ENCODE measurements around the gene SP1.
A peak's percentile ranks its signal among the peaks of the same experiment; 100 is the strongest.
"Not testable (repeated sequence)": the region's sequence is repeated elsewhere in the genome, so short reads cannot be mapped to it uniquely, and the experiment has no call there.

Gene SP1

GRCh38 chr12:53430116-53430515 is 50.1 kb downstream of the SP1 start:
- H3K27ac Mint-ChIP-seq, result no peak overlapping the region
- no peak overlapping the region for H3K4me3 Mint-ChIP-seq
- DNase-seq (ENCODE audit: low spot score in 2 of 2) (no peak), ATAC-seq (ENCODE audit: low read depth) (no peak)
- H3K4me1 Mint-ChIP-seq, result no peaks in the 10 kb centered on the region
- no peaks in the 10 kb centered on the region for H3K9me3 Mint-ChIP-seq
- no peaks in the 10 kb centered on the region for H3K27me3 Mint-ChIP-seq
- H3K36me3 Mint-ChIP-seq, result no peaks in the 10 kb centered on the region

GRCh38 chr12:53431187-53431586 is 51.2 kb downstream of the SP1 start:
- Mint-ChIP-seq H3K27ac (no peak overlapping the region), H3K27me3 (no peaks in the 10 kb centered on the region), H3K4me1 (no peaks in the 10 kb centered on the region), H3K9me3 (no peaks in the 10 kb centered on the region), H3K36me3 (no peaks in the 10 kb centered on the region), H3K4me3 (no peak overlapping the region)
- DNase-seq (ENCODE audit: low spot score in 2 of 2), result no peak
- ATAC-seq (ENCODE audit: low read depth), result no peak

GRCh38 chr12:53435326-53435725 is 55.4 kb downstream of the SP1 start:
- H3K9me3 Mint-ChIP-seq; ATAC-seq (ENCODE audit: low read depth); H3K4me3 Mint-ChIP-seq; H3K36me3 Mint-ChIP-seq; H3K27me3 Mint-ChIP-seq; DNase-seq (ENCODE audit: low spot score in 2 of 2); H3K4me1 Mint-ChIP-seq; H3K27ac Mint-ChIP-seq: not testable (repeated sequence)

- not testable (repeated sequence) for H3K27me3 Mint-ChIP-seq; H3K9me3 Mint-ChIP-seq; H3K27ac Mint-ChIP-seq; DNase-seq (ENCODE audit: low spot score in 2 of 2); ATAC-seq (ENCODE audit: low read depth); H3K4me3 Mint-ChIP-seq
- Mint-ChIP-seq H3K4me1 (peaks cover 14% of the 10 kb centered on the region), H3K36me3 (peaks cover 10% of the 10 kb centered on the region)
Observed at GRCh38 chr12:53439582-53439981, 59.6 kb downstream of the SP1 start.

GRCh38 chr12:53441040-53441833 is 61.3 kb downstream of the SP1 start, which contains the start of gene PRR13:
Gene PRR13 (plus strand): TSS chr12:53441734. CDS start chr12:53442715, 981 bp downstream.
- no peaks in the 10 kb centered on the region for H3K27me3 Mint-ChIP-seq
- H3K4me3 Mint-ChIP-seq, result peak within 1 kb of the TSS; percentile 99
- H3K36me3 Mint-ChIP-seq, result peaks cover 14% of the 10 kb centered on the region
- peak; percentile 96 for ATAC-seq (ENCODE audit: low read depth)
- peak; percentile 83 to 94 for DNase-seq (ENCODE audit: low spot score in 2 of 2)
- H3K9me3 Mint-ChIP-seq, result no peaks in the 10 kb centered on the region
- peaks cover 18% of the 10 kb centered on the region for H3K4me1 Mint-ChIP-seq
- H3K27ac Mint-ChIP-seq, result peak within 1 kb of the TSS; percentile 93

- H3K4me1 Mint-ChIP-seq, result peaks cover 20% of the 10 kb centered on the region
- no peak for ATAC-seq (ENCODE audit: low read depth)
- H3K27ac Mint-ChIP-seq, result peak overlapping the region; percentile 93
- DNase-seq (ENCODE audit: low spot score in 2 of 2), result no peak
- H3K4me3 Mint-ChIP-seq, result peak overlapping the region; percentile 99
- H3K27me3 Mint-ChIP-seq, result no peaks in the 10 kb centered on the region
- peaks cover 27% of the 10 kb centered on the region for H3K36me3 Mint-ChIP-seq
- H3K9me3 Mint-ChIP-seq, result no peaks in the 10 kb centered on the region
Observed at GRCh38 chr12:53443955-53444354, 64.0 kb downstream of the SP1 start.

GRCh38 chr12:53444593-53445325 is 64.8 kb downstream of the SP1 start:
- Mint-ChIP-seq H3K4me1 (peaks cover 20% of the 10 kb centered on the region), H3K27ac (peak overlapping the region; percentile 93), H3K36me3 (peaks cover 27% of the 10 kb centered on the region)
- not testable (repeated sequence) for H3K9me3 Mint-ChIP-seq; DNase-seq (ENCODE audit: low spot score in 2 of 2); H3K27me3 Mint-ChIP-seq; H3K4me3 Mint-ChIP-seq; ATAC-seq (ENCODE audit: low read depth)

GRCh38 chr12:53450936-53451335 is 71.0 kb downstream of the SP1 start:
- no peak for ATAC-seq (ENCODE audit: low read depth)
- peaks cover 25% of the 10 kb centered on the region for H3K36me3 Mint-ChIP-seq
- peaks cover 24% of the 10 kb centered on the region for H3K4me1 Mint-ChIP-seq
- no peak for DNase-seq (ENCODE audit: low spot score in 2 of 2)
- no peak overlapping the region for H3K27ac Mint-ChIP-seq
- no peak overlapping the region for H3K4me3 Mint-ChIP-seq
- no peaks in the 10 kb centered on the region for H3K27me3 Mint-ChIP-seq
- no peaks in the 10 kb centered on the region for H3K9me3 Mint-ChIP-seq

- peaks cover 19% of the 10 kb centered on the region for H3K36me3 Mint-ChIP-seq
- H3K4me1 Mint-ChIP-seq, result peaks cover 22% of the 10 kb centered on the region
- peak within 1 kb of the TSS; percentile 92 for H3K4me3 Mint-ChIP-seq
- DNase-seq (ENCODE audit: low spot score in 2 of 2), result peak; percentile 91 to 96
- H3K27ac Mint-ChIP-seq, result peak within 1 kb of the TSS; percentile 94
- H3K9me3 Mint-ChIP-seq, result no peaks in the 10 kb centered on the region
- ATAC-seq (ENCODE audit: low read depth), result peak; percentile 91
- H3K27me3 Mint-ChIP-seq, result no peaks in the 10 kb centered on the region
Observed at GRCh38 chr12:53451661-53452158, 71.7 kb downstream of the SP1 start, which contains the start of gene PCBP2. Gene PCBP2 (plus strand): TSS chr12:53452102. CDS start chr12:53454801, 2,699 bp downstream.

- H3K36me3 Mint-ChIP-seq, result peaks cover 18% of the 10 kb centered on the region
- H3K27me3 Mint-ChIP-seq, result no peaks in the 10 kb centered on the region
- DNase-seq (ENCODE audit: low spot score in 2 of 2) (peak; percentile 82), ATAC-seq (ENCODE audit: low read depth) (peak; percentile 39)
- H3K4me1 Mint-ChIP-seq, result peaks cover 22% of the 10 kb centered on the region
- H3K27ac Mint-ChIP-seq, result peak overlapping the region; percentile 94
- no peaks in the 10 kb centered on the region for H3K9me3 Mint-ChIP-seq
- peak overlapping the region; percentile 92 for H3K4me3 Mint-ChIP-seq
Observed at GRCh38 chr12:53452159-53453077, 72.4 kb downstream of the SP1 start.

- no peak overlapping the region for H3K4me3 Mint-ChIP-seq
- H3K9me3 Mint-ChIP-seq, result no peaks in the 10 kb centered on the region
- H3K27me3 Mint-ChIP-seq, result no peaks in the 10 kb centered on the region
- H3K4me1 Mint-ChIP-seq, result peaks cover 20% of the 10 kb centered on the region
- DNase-seq (ENCODE audit: low spot score in 2 of 2), result no peak
- ATAC-seq (ENCODE audit: low read depth), result no peak
- H3K27ac Mint-ChIP-seq, result no peak overlapping the region
- peaks cover 14% of the 10 kb centered on the region for H3K36me3 Mint-ChIP-seq
Observed at GRCh38 chr12:53453953-53454640, 74.1 kb downstream of the SP1 start.

GRCh38 chr12:53454707-53455106 is 74.7 kb downstream of the SP1 start:
- Mint-ChIP-seq H3K27ac (no peak overlapping the region), H3K9me3 (no peaks in the 10 kb centered on the region), H3K4me1 (peaks cover 21% of the 10 kb centered on the region), H3K4me3 (no peak overlapping the region), H3K27me3 (no peaks in the 10 kb centered on the region), H3K36me3 (peaks cover 16% of the 10 kb centered on the region)
- ATAC-seq (ENCODE audit: low read depth), result no peak
- DNase-seq (ENCODE audit: low spot score in 2 of 2), result no peak
